ENCODE measurements around the gene DDIT3.
"Not testable (repeated sequence)": the region's sequence is repeated elsewhere in the genome, so short reads cannot be mapped to it uniquely, and the experiment has no call there.

Gene DDIT3

GRCh38 chr12:57511588-57512325, 8.6 kb downstream of the DDIT3 start:
- no peak for DNase-seq

DNA sequence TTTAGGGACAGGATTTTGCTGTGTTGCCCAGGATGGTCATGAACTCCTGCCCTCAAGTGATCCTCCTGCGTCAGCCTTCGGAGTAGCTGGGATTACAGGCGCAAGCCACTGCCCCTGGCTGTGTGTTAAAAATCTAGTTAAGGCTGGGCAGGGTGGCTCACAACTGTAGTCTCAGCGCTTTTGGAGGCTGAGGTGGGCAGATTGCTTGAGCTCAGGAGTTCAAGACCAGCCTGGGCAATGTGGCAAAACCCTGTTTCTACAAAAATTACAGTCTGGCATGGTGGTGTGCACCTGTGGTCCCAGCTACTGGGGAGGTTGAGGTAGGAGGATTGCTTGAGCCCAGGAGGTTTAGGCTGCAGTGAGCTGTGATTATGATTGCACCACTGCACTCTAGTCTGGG, 9.2 kb downstream of the DDIT3 start:
- DNase-seq = no peak

DNA sequence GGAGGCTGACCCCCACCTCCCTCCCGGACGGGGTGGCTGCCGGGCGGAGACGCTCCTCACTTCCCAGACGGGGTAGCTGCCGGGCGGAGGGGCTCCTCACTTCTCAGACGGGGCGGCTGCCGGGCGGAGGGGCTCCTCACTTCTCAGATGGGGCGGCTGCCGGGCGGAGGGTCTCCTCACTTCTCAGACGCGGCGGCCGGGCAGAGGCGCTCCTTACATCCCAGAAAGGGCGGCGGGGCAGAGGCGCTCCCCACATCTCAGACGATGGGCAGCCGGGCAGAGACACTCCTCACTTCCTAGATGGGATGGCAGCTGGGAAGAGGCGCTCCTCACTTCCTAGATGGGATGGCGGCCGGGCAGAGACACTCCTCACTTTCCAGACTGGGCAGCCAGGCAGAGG, 12.5 kb downstream of the DDIT3 start:
- not testable (repeated sequence) for DNase-seq

DNA sequence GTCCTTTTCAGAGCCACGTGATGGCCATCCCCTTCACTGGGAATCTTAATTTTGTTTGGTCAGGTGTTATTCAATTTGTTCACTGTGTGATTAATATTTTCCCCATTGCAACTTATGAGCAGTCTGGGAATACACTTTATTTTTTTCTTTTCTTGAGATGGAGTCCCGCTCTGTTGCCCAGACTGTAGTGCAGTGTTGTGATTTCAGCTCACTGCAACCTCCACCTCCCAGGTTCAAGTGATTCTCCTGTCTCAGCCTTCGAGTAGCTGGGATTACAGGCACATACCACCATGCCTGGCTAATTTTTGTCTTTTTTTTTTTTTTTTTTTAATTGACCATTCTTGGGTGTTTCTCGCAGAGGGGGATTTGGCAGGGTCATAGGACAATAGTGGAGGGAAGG, 13.8 kb downstream of the DDIT3 start:
- DNase-seq = not testable (repeated sequence)

- not testable (repeated sequence) for DNase-seq
Observed at GRCh38 chr12:57502311-57502969, 17.9 kb downstream of the DDIT3 start.

- no peak for DNase-seq
Observed at GRCh38 chr12:57500213-57500612, 20.1 kb downstream of the DDIT3 start.

DNA sequence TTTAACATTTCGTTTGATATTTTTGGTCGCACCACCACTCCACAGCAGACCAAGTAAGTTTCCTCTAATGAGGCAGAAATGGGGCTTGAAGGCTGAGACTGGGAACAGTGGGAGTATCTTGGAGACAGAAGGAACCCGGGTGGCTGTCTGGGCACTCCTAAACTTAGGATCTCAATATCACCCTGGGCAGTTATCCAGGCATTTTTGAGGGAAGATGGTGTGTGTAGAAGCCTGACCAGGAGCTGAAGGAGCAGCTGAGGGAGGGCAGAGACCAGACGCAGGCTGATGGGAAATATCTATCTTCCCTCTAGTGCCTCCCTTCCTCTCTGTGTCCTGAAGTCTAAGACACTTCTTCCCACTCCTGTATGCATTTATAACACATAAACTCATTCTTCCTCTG, 21.7 kb downstream of the DDIT3 start:
- DNase-seq = no peak

- no peak for DNase-seq
Observed at GRCh38 chr12:57498132-57498502, 22.2 kb downstream of the DDIT3 start.

DNA sequence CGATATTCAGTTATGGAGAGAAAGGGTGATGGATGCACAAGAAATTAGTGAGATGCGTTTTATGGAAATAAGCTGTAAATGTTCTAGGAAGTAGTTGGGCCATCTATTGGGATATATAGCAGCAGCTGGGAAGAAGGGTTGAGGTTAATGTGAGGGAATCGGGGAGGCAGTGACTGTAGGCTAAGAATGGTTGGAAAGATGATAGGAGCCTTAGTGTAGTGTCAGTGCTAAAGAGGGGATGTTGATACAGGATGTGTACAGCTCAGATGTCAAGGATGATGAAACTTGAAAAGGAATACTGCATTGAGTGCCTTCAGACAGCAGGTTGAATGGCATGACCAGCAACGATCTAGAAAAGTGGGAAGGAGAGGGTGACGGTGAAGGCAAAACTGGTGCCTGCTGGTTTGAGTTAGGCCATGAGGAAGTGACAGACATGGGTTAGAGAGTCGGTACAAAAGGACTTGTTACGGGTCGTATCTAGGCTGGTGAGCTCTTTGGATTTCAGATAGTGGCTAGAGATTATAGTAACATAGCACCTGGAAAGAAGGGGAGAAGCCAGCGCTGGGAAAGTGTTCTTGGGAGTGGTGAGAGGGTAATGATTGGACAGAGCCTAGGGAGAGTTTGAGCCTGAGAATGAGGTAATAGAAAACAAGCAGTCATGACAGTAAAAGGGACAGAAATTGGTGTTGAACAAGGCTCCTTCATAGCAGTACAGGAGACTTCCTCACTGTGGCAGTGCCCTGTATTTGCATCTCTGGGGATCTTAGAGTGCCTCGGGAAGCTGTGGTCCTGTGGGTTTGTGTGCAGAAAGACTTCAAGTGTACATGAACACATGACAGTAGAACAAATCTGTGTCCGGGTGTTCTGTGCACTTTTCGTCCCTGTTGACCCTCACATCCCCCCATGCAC, 22.8 kb downstream of the DDIT3 start:
- no peak for DNase-seq

DNA sequence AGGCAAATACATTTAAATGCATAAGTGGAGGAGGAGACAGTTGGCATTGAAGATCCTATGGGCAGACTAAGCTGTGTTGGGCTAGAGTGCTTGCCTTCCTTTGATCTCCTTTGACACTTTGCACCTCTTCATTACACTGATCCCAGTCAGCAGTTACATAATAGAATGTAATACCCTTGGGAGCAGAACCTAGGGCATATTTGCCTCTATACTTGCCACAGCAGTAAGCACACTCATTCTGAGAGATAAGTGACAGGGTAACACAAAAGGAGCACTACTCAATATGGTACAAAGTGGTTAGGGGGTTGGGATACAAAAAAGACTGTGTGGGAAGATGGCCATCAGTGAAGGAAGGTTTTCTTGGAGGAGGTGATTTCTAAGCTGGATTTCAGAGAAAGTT, 23.5 kb downstream of the DDIT3 start:
- DNase-seq = no peak

DNA sequence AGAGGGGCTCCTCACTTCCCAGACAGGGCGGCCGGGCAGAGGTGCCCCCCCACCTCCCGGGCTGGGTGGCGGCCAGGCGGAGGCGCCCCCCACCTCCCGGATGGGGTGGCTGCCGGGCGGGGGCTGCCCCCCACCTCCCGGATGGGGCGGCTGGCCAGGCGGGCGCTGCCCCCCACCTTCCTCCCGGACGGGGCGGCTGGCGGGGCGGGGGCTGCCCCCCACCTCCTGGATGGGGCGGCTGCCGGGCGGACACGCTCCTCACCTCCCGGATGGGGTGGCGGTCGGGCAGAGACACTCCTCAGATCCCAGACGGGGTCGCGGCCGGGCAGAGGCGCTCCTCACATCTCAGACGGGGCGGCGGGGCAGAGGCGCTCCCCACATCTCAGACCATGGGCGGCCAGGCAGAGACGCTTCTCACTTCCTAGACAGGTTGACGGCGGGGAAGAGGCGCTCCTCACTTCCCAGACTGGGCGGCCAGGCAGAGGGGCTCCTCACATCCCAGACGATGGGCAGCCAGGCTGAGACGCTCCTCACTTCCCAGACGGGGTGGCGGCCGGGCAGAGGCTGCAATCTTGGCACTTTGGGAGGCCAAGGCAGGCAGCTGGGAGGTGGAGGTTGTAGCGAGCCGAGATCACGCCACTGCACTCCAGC, 25.1 kb downstream of the DDIT3 start:
- DNase-seq = not testable (repeated sequence)

- DNase-seq = no peak
Observed at GRCh38 chr12:57491393-57492280, 28.7 kb downstream of the DDIT3 start.

DNA sequence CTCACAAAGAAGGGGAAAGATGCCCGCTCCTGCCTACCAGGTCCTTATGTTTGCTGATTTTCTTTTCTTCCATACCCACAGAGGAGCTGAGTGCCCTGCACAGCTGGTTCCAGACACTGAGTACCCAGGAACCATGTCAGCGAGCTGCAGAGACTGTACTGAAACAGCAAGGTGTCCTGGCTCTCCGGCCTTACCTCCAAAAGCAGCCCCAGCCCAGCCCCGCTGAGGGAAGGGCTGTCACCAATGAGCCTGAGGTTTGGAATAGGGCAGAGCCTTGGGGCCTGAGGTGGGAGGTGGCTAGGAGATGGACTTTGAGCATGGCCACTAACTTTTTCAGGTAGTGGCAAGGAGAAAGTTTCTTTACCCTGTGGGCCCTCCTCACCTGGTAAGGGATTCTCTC, 30.2 kb downstream of the DDIT3 start:
- no peak for DNase-seq

GRCh38 chr12:57489157-57489641, 31.1 kb downstream of the DDIT3 start:
- no peak for DNase-seq

GRCh38 chr12:57488402-57489156, 31.7 kb downstream of the DDIT3 start:
- DNase-seq = no peak

GRCh38 chr12:57487597-57488401, 32.5 kb downstream of the DDIT3 start, which contains the start of gene MARS1:
TSS of gene MARS1 (plus strand) at chr12:57488068. CDS start at chr12:57488091, 23 bp downstream.
- DNase-seq = peak; percentile 98

DNA sequence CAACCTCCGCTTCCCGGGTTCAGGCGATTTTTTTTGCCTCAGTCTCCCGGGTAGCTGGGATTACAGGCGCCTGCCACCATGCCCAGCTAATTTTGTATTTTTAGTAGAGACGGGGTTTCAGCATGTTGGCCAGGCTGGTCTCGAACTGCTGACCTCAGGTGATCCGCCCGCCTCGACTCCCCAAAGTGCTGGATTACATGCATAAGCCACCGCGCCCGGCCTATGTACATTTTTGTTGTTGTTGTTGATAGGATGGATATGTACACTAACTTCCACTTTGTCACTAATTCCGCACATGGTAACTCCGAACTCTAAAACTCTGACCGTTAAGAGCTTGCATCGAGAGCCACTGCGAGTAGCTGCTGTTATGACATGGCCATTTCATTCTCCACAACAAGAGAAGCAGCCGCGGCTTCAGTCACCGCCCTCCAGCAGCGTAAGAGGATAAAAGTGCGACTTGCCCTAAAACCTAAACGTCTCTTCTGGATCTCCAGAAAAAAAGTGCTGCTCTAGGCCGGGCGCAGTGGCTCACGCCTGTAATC, 33.2 kb downstream of the DDIT3 start:
- DNase-seq = no peak

- DNase-seq = no peak
Observed at GRCh38 chr12:57485695-57486094, 34.6 kb downstream of the DDIT3 start.

DNA sequence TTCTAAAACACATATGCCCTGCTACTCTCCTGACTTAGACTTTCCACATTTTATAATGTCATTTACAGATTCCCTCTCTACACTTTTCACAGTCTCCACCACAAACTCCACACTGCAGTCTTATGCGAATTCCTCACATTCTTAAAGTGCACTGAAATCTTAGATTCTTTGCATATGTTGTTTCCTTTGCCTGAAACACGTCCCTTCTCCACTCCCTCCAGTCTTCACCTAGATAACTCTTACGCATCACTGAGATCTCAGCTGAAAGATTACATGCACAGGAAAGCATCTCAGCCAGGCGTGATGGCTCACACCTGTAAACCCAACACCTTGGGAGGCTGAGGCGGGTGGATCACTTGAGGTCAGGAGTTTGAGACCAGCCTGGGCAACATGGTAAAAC, 36.8 kb downstream of the DDIT3 start:
- no peak for DNase-seq

DNA sequence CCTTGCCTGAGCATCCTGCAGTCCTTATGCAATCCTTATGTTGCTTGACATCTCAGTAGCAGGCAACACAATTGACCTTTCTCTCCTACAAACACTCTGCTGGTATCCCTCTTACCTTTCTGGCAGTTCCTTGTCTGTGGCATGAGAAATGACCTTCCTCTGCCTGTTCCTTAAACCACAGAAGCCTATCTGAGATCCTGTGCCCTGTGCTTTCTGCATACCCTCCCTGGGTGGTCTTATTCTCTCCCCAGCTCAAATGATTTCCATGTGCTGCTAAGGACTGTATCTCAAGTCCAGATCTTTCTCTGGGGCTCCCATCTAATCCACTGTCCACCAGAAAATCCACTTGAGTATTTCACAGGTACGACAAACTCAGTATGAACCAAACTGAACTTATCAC, 38.6 kb downstream of the DDIT3 start:
- no peak for DNase-seq
